ENCODE data around the gene SKAP2.
A peak's percentile ranks its signal among the peaks of the same experiment; 100 is the strongest.
"Not testable (repeated sequence)": the region's sequence is repeated elsewhere in the genome, so short reads cannot be mapped to it uniquely, and the experiment has no call there.

Gene SKAP2

GRCh38 chr7:26857170-26857505 is 7.3 kb downstream of the SKAP2 start:
- DNase-seq = no peak

- peak; percentile 39 for DNase-seq
Observed at GRCh38 chr7:26856176-26856985, 8.0 kb downstream of the SKAP2 start.

- no peak for DNase-seq
Observed at GRCh38 chr7:26854876-26855855, 9.2 kb downstream of the SKAP2 start.

GRCh38 chr7:26853788-26854393 is 10.5 kb downstream of the SKAP2 start:
- peak; percentile 61 for DNase-seq

- no peak for DNase-seq
Observed at GRCh38 chr7:26850193-26850651, 14.2 kb downstream of the SKAP2 start.

GRCh38 chr7:26843705-26844104 is 20.7 kb downstream of the SKAP2 start:
- no peak for DNase-seq

- no peak for DNase-seq
Observed at GRCh38 chr7:26842897-26843296, 21.5 kb downstream of the SKAP2 start.

GRCh38 chr7:26841003-26841739 is 23.2 kb downstream of the SKAP2 start:
- DNase-seq = no peak

- DNase-seq = not testable (repeated sequence)
Observed at GRCh38 chr7:26836793-26837192, 27.6 kb downstream of the SKAP2 start.

GRCh38 chr7:26815426-26815825 is 49.0 kb downstream of the SKAP2 start:
- no peak for DNase-seq

- no peak for DNase-seq
Observed at GRCh38 chr7:26813432-26813831, 51.0 kb downstream of the SKAP2 start.

- DNase-seq = no peak
Observed at GRCh38 chr7:26794541-26794940, 69.8 kb downstream of the SKAP2 start.

GRCh38 chr7:26792576-26792975 is 71.8 kb downstream of the SKAP2 start:
- DNase-seq = no peak

- DNase-seq = no peak
Observed at GRCh38 chr7:26792006-26792405, 72.4 kb downstream of the SKAP2 start.

- DNase-seq = no peak
Observed at GRCh38 chr7:26789481-26790184, 74.8 kb downstream of the SKAP2 start.

- no peak for DNase-seq
Observed at GRCh38 chr7:26787701-26788100, 76.7 kb downstream of the SKAP2 start.

- DNase-seq = no peak
Observed at GRCh38 chr7:26784118-26784517, 80.3 kb downstream of the SKAP2 start.

- DNase-seq = no peak
Observed at GRCh38 chr7:26782501-26782900, 81.9 kb downstream of the SKAP2 start.

- no peak for DNase-seq
Observed at GRCh38 chr7:26779978-26780595, 84.3 kb downstream of the SKAP2 start.

- DNase-seq = no peak
Observed at GRCh38 chr7:26777385-26777784, 87.0 kb downstream of the SKAP2 start.

GRCh38 chr7:26760501-26760900 is 103.9 kb downstream of the SKAP2 start:
- DNase-seq = no peak

GRCh38 chr7:26759108-26759507 is 105.3 kb downstream of the SKAP2 start:
- no peak for DNase-seq

Measured in inflammatory macrophage treated with lipopolysaccharide for 4 hours (primary cell).